Lung (tissue), 12 donors: ENCODE results near the gene PPP2R5E. TPM values are rescaled to one million over a fixed set of nuclear protein-coding genes. Genes with fewer than 3 reads are reported as not detected.

Source experiments
- ATAC-seq: fragments of 200-7000 bp; cut with Tn5 transposase; one replicate; pipeline ENCODE4 v1.9.1; 2020; ENCODE audit warnings: moderate number of reproducible peaks; ENCODE audit not compliant: insufficient read depth, low FRiP score
- DNase-seq, 3 donors: peaks; one replicate each; pipeline ENCODE4 v3.0.0-alpha.2; 2013 to 2017
- H3K27ac ChIP-seq, 2 donors: one replicate each; pipeline ENCODE4 v1.5.1; 2013; ENCODE audit warnings: mild to moderate bottlenecking in 2 of 2, moderate library complexity in 2 of 2, control low read depth in 1 of 2, inconsistent platforms in 1 of 2, low read depth in 1 of 2, low read length in 1 of 2
- H3K27me3 ChIP-seq, 3 donors: one replicate each; pipeline ENCODE4 v1.5.1; 2013; ENCODE audit warnings: low read length in 2 of 3; ENCODE audit not compliant: control insufficient read depth in 3 of 3, insufficient read depth in 3 of 3
- H3K36me3 ChIP-seq, 4 donors: one replicate each; pipeline ENCODE4 v1.5.1; 2013; ENCODE audit warnings: low read length in 4 of 4, mild to moderate bottlenecking in 1 of 4, moderate library complexity in 1 of 4; ENCODE audit not compliant: control insufficient read depth in 4 of 4, insufficient read depth in 4 of 4
- H3K4me1 ChIP-seq, 5 donors: one replicate each; pipeline ENCODE4 v1.5.1; 2013; ENCODE audit warnings: low read length in 5 of 5, mild to moderate bottlenecking in 2 of 5, moderate library complexity in 1 of 5; ENCODE audit not compliant: control insufficient read depth in 5 of 5, insufficient read depth in 5 of 5
- H3K4me3 ChIP-seq: one replicate; pipeline ENCODE4 v1.5.1; 2013; ENCODE audit warnings: mild to moderate bottlenecking, control low read depth, moderate library complexity
- H3K9ac ChIP-seq, 2 donors: one replicate each; pipeline ENCODE4 v1.5.1; 2013; ENCODE audit warnings: low read length in 2 of 2, control low read depth in 1 of 2; ENCODE audit not compliant: insufficient read depth in 1 of 2
- H3K9me3 ChIP-seq, 4 donors: one replicate each; pipeline ENCODE4 v1.5.1; 2013; ENCODE audit warnings: low read length in 3 of 4, mild to moderate bottlenecking in 1 of 4, moderate library complexity in 1 of 4; ENCODE audit not compliant: control insufficient read depth in 4 of 4, insufficient read depth in 3 of 4
- WGBS, 2 donors: extraction: QIAGEN DNeasy Blood & Tissue Kit; methylation state at CpG; one replicate each; pipeline ENCODE4 v1.1.7; 2013; 5-methylcytosine and 5-hydroxymethylcytosine counted together
- polyA plus RNA-seq, 2 donors: library from polyadenylated mRNA; stranded (reverse); fragments of 200-250 nt; gene quantifications; one replicate each; pipeline ENCODE4 v1.2.1, GENCODE V29; 2013
- total RNA-seq, 2 donors: library from RNA; depleted of rRNA in 1 of 2; stranded (reverse); fragments of >200 nt in 1 of 2; gene quantifications; one replicate each; pipeline ENCODE4 v1.2.1, GENCODE V29; 2014 to 2021
- TF ChIP-seq, protein P1 (sequence below): IDR thresholded peaks from 2 replicates; pipeline ENCODE4 v1.5.1; 2012; ENCODE audit warnings: mild to moderate bottlenecking; ENCODE audit errors: control extremely low read depth, extremely low read depth
- donor health status: control.
- donor health status: control.
- donor health status: Bipolar disorder and iron deficiency.
- donor health status: healthy.
- donor health status: DM: yes; HTN: yes; CAD: no.

The PPP2R5E gene
- total and polyA plus RNA-seq, 4 donors: 9.0 to 42.5 (median 25.7) TPM

DNA sequence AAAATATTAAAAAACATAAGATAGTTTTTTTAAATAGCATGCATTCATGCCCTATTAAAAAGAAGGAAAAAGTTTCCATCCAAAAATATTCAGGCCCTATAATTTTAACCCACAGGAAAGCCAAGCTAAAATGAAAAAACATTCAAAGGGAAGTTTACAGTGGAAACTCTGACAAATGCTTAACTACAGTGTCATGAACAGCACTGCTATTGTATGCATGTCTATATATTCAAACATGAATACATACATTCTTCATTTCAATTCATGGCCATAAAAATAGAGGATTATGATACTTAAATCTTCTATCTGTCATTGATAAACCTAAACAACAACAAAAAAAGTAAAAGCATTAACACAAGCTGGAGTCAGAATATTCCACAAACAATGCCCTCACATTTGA is 67.4 kb downstream of the PPP2R5E start:
- H3K4me1 ChIP-seq: peaks cover 0 to 37% (median 4%) of the 10 kb centered on the region in 5 donors
- ATAC-seq (no peak), DNase-seq (peak in 2 of 3 donors; percentile 30 to 36)
- no peaks in the 10 kb centered on the region for H3K9me3 ChIP-seq
- H3K27me3 ChIP-seq: no peaks in the 10 kb centered on the region
- H3K27ac ChIP-seq: no peak overlapping the region
- H3K4me3 ChIP-seq: no peak overlapping the region
- TF ChIP-seq, protein P1, sequence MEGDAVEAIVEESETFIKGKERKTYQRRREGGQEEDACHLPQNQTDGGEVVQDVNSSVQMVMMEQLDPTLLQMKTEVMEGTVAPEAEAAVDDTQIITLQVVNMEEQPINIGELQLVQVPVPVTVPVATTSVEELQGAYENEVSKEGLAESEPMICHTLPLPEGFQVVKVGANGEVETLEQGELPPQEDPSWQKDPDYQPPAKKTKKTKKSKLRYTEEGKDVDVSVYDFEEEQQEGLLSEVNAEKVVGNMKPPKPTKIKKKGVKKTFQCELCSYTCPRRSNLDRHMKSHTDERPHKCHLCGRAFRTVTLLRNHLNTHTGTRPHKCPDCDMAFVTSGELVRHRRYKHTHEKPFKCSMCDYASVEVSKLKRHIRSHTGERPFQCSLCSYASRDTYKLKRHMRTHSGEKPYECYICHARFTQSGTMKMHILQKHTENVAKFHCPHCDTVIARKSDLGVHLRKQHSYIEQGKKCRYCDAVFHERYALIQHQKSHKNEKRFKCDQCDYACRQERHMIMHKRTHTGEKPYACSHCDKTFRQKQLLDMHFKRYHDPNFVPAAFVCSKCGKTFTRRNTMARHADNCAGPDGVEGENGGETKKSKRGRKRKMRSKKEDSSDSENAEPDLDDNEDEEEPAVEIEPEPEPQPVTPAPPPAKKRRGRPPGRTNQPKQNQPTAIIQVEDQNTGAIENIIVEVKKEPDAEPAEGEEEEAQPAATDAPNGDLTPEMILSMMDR: no peak
- H3K9ac ChIP-seq: no peak overlapping the region
- no peaks in the 10 kb centered on the region for H3K36me3 ChIP-seq

DNA sequence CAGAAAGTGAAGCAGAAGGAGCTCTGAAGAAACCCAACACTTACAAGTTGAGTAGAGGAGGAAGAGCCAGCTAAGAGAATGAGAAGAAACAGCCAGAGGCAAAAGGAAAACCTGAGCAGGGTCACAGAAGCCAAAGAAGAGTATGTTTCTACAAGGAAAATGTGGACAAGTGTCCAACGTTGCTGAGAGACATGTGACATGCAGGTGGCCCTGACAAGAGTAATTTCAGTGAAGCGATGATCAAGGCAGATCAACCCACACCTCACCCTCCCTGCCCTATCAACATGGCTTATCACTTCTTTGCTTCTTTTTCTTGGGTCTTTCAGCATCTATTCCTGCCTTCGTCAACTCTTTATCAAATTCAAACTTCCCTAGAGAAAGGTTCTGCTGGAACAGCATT is 68.3 kb downstream of the PPP2R5E start:
- Histone ChIP-seq H3K4me1 (peaks cover 0 to 34% (median 5%) of the 10 kb centered on the region in 5 donors), H3K27me3 (no peaks in the 10 kb centered on the region)

DNA sequence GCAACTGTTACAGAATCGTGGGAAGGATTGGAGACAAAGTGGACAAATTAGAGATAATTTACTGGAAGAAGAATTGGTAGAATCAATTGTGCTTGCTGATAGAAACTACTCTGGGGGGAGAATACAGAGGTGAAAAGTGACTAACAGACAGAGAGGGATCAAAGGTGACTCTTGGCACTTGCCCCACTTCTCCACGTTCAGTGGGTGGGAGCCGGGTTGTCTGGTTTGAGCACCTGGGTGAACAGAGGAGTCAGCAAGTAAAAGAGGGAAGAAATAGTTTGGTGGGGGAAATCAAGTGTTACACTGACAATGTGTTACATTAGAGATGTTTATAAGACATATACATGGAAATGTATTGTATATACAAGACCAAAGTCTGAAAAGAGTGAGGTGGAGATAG is 69.1 kb downstream of the PPP2R5E start:
- no peak for ATAC-seq
- 81 to 85% methylated on average over 3 of the region's 3 CpGs for WGBS, 2 donors
- peaks cover 0 to 31% (median 5%) of the 10 kb centered on the region in 5 donors for H3K4me1 ChIP-seq

More for the DNA sequence above, 68.3 kb downstream of the PPP2R5E start:
- no peak for ATAC-seq
- Histone ChIP-seq H3K9me3 (no peaks in the 10 kb centered on the region), H3K9ac (no peak overlapping the region), H3K4me3 (no peak overlapping the region), H3K36me3 (no peaks in the 10 kb centered on the region), H3K27ac (no peak overlapping the region)
- no peak for DNase-seq
- 84 to 90% methylated on average over 3 of the region's 3 CpGs for WGBS, 2 donors
- TF ChIP-seq, protein P1: no peak

More for the DNA sequence above, 69.1 kb downstream of the PPP2R5E start:
- no peak overlapping the region for H3K4me3 ChIP-seq
- TF ChIP-seq, protein P1: no peak
- H3K9ac ChIP-seq: no peak overlapping the region
- no peak for DNase-seq
- H3K27me3 ChIP-seq: no peaks in the 10 kb centered on the region
- no peaks in the 10 kb centered on the region for H3K9me3 ChIP-seq
- no peak overlapping the region for H3K27ac ChIP-seq
- H3K36me3 ChIP-seq: no peaks in the 10 kb centered on the region
